Vagina (tissue), 2 donors: ENCODE results near the gene PLXDC1. TPM values are rescaled to one million over a fixed set of nuclear protein-coding genes. Genes with fewer than 3 reads are reported as not detected.

Experiments
- DNase-seq, 2 donors: peaks; one replicate each; pipeline ENCODE4 v3.0.0-alpha.2; 2017; ENCODE audit errors: extremely low spot score in 2 of 2
- H3K27ac ChIP-seq: fragments of 200-600 bp; sonication (generic); one replicate; pipeline ENCODE4 v1.5.1; 2019
- H3K27me3 ChIP-seq: fragments of 200-600 bp; sonication (generic); one replicate; pipeline ENCODE4 v1.5.1; 2019
- H3K36me3 ChIP-seq, 2 donors: fragments of 200-600 bp; sonication (generic); one replicate each; pipeline ENCODE4 v1.5.1; 2017 to 2019
- H3K4me1 ChIP-seq: fragments of 200-600 bp; sonication (generic); one replicate; pipeline ENCODE4 v1.5.1; 2019
- H3K4me3 ChIP-seq, 2 donors: fragments of 200-600 bp; sonication (generic); 1 replicate in 1 of 2; 2 replicates in 1 of 2; pipeline ENCODE4 v1.5.1; 2016 to 2019
- H3K9me3 ChIP-seq: fragments of 200-600 bp; sonication (generic); one replicate; pipeline ENCODE4 v1.5.1; 2019
- CTCF ChIP-seq, 3 experiments: fragments of 450-650 bp in 2 of 3; fragments of 200-600 bp in 1 of 3; sonication (generic) in 1 of 3; IDR thresholded peaks; one replicate each; pipeline ENCODE4 v1.5.1; 2017 to 2019; ENCODE audit warnings: antibody characterized with exemption in 3 of 3, mild to moderate bottlenecking in 2 of 3, moderate library complexity in 2 of 3
- POLR2A ChIP-seq, 2 donors: fragments of 450-650 bp; IDR thresholded peaks; one replicate each; pipeline ENCODE4 v1.6.1; 2017; ENCODE audit warnings: antibody characterized with exemption in 2 of 2, mild to moderate bottlenecking in 2 of 2, moderate library complexity in 2 of 2
- POLR2AphosphoS5 ChIP-seq, 2 donors: sonication (generic); formaldehyde crosslinking; IDR thresholded peaks; one replicate each; pipeline ENCODE4 v1.9.0; 2017; ENCODE audit warnings: antibody characterized with exemption in 2 of 2, mild to moderate bottlenecking in 2 of 2, low read depth in 1 of 2; ENCODE audit not compliant: insufficient read depth in 1 of 2
- intact Hi-C: fragments of 100-400 bp; cut with DNase I; formaldehyde crosslinking; loops from one replicate; pipeline ENCODE4 v1.15.1; 2023
- total RNA-seq: library from RNA; depleted of rRNA; stranded (reverse); fragments of >200 nt; gene quantifications from one replicate; pipeline ENCODE4 v1.2.3, GENCODE V29; 2016

Gene PLXDC1
- total RNA-seq, 1 donor from 2014 or later, result 6.6 TPM

- H3K4me1 ChIP-seq, result peaks cover 25% of the 10 kb centered on the region
- H3K27ac ChIP-seq, result no peak overlapping the region
- H3K36me3 ChIP-seq, result no peaks in the 10 kb centered on the region
- TF ChIP-seq CTCF (IDR thresholded peaks at IDR 0.05) (no peak), POLR2AphosphoS5 (IDR thresholded peaks at IDR 0.05; ENCODE audit: insufficient read depth in 1 of 2, low read depth in 1 of 2) (no peak), POLR2A (IDR thresholded peaks at IDR 0.05) (no peak)
- H3K9me3 ChIP-seq, result no peaks in the 10 kb centered on the region
- no peak overlapping the region for H3K4me3 ChIP-seq
- DNase-seq, result no peak
- intact Hi-C loops, result no loop called here
- H3K27me3 ChIP-seq, result no peaks in the 10 kb centered on the region
These were observed 56.7 kb downstream of the PLXDC1 start for GRCh38 chr17:39094607-39095308.

GRCh38 chr17:39092692-39093230 lies 58.7 kb downstream of the PLXDC1 start:
- intact Hi-C loops, result no loop called here
- no peak for TF ChIP-seq POLR2A (IDR thresholded peaks at IDR 0.05)
- TF ChIP-seq CTCF (IDR thresholded peaks at IDR 0.05), result no peak
- no peak for TF ChIP-seq POLR2AphosphoS5 (IDR thresholded peaks at IDR 0.05; ENCODE audit: insufficient read depth in 1 of 2, low read depth in 1 of 2)
- Histone ChIP-seq H3K36me3 (no peaks in the 10 kb centered on the region), H3K4me1 (peaks cover 20% of the 10 kb centered on the region), H3K27me3 (no peaks in the 10 kb centered on the region), H3K27ac (no peak overlapping the region), H3K9me3 (no peaks in the 10 kb centered on the region), H3K4me3 (no peak overlapping the region)
- no peak for DNase-seq

- H3K36me3 ChIP-seq, result no peaks in the 10 kb centered on the region
- no peaks in the 10 kb centered on the region for H3K9me3 ChIP-seq
- intact Hi-C loops, result no loop called here
- TF ChIP-seq POLR2AphosphoS5 (IDR thresholded peaks at IDR 0.05; ENCODE audit: insufficient read depth in 1 of 2, low read depth in 1 of 2) (no peak), CTCF (IDR thresholded peaks at IDR 0.05) (no peak), POLR2A (IDR thresholded peaks at IDR 0.05) (no peak)
- H3K27ac ChIP-seq, result no peak overlapping the region
- peaks cover 12% of the 10 kb centered on the region for H3K4me1 ChIP-seq
- H3K27me3 ChIP-seq, result no peaks in the 10 kb centered on the region
- H3K4me3 ChIP-seq, result no peak overlapping the region
- DNase-seq, result no peak
These were observed 60.4 kb downstream of the PLXDC1 start for GRCh38 chr17:39090908-39091665.

- H3K27ac ChIP-seq, result no peak overlapping the region
- H3K4me3 ChIP-seq, result no peak overlapping the region
- no peak for TF ChIP-seq POLR2AphosphoS5 (IDR thresholded peaks at IDR 0.05; ENCODE audit: insufficient read depth in 1 of 2, low read depth in 1 of 2)
- no peak for TF ChIP-seq CTCF (IDR thresholded peaks at IDR 0.05)
- no peak for TF ChIP-seq POLR2A (IDR thresholded peaks at IDR 0.05)
- H3K36me3 ChIP-seq, result no peaks in the 10 kb centered on the region
- H3K27me3 ChIP-seq, result no peaks in the 10 kb centered on the region
- intact Hi-C loops, result no loop called here
- H3K4me1 ChIP-seq, result peaks cover 7% of the 10 kb centered on the region
- no peaks in the 10 kb centered on the region for H3K9me3 ChIP-seq
- no peak for DNase-seq
These were observed 61.0 kb downstream of the PLXDC1 start for GRCh38 chr17:39090400-39090799.
